NCI-H524 (cell line): ENCODE data around the gene ITGA11.

Experiments
- DNase-seq, 2 experiments: peaks; one replicate each; lab custom pipeline; 2025; lab: John Stamatoyannopoulos, UW

ITGA11 gene, protein sequence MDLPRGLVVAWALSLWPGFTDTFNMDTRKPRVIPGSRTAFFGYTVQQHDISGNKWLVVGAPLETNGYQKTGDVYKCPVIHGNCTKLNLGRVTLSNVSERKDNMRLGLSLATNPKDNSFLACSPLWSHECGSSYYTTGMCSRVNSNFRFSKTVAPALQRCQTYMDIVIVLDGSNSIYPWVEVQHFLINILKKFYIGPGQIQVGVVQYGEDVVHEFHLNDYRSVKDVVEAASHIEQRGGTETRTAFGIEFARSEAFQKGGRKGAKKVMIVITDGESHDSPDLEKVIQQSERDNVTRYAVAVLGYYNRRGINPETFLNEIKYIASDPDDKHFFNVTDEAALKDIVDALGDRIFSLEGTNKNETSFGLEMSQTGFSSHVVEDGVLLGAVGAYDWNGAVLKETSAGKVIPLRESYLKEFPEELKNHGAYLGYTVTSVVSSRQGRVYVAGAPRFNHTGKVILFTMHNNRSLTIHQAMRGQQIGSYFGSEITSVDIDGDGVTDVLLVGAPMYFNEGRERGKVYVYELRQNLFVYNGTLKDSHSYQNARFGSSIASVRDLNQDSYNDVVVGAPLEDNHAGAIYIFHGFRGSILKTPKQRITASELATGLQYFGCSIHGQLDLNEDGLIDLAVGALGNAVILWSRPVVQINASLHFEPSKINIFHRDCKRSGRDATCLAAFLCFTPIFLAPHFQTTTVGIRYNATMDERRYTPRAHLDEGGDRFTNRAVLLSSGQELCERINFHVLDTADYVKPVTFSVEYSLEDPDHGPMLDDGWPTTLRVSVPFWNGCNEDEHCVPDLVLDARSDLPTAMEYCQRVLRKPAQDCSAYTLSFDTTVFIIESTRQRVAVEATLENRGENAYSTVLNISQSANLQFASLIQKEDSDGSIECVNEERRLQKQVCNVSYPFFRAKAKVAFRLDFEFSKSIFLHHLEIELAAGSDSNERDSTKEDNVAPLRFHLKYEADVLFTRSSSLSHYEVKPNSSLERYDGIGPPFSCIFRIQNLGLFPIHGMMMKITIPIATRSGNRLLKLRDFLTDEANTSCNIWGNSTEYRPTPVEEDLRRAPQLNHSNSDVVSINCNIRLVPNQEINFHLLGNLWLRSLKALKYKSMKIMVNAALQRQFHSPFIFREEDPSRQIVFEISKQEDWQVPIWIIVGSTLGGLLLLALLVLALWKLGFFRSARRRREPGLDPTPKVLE

DNA sequence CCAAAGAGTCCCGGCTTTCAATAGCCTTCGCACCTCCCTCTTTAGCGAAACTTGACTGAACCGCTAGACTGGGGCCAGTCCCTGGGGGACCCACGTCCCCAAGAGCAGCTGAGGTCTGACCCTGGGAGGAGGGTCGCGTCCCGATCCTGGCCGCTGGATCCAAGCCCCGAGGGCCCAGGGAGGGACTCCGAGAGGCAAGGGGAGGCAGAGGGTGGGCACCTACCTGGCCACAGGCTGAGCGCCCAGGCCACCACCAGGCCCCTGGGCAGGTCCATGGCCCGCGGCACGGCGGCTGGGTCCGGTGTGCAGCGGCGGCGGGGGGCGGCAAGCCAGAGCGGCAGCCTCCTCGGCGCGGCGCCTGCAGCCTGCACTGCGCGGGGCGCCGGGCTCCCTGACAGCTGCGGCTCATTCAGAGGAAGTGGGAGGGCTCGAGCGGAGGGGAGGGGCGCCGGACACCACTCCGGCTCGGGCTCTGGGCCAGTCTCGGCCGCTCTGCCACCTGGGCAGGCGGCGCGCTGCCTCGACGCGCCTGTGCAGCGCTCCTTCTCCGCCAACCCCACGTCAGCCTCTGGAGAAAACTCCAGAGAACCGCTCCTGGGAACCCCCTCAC is at the start of gene ITGA11:
Gene ITGA11, minus strand, starts transcription at position 372 of the 610 bp plus-strand sequence. Its CDS starts 97 bp downstream, at position 275.
- peak; percentile 58 to 75 for DNase-seq

DNA sequence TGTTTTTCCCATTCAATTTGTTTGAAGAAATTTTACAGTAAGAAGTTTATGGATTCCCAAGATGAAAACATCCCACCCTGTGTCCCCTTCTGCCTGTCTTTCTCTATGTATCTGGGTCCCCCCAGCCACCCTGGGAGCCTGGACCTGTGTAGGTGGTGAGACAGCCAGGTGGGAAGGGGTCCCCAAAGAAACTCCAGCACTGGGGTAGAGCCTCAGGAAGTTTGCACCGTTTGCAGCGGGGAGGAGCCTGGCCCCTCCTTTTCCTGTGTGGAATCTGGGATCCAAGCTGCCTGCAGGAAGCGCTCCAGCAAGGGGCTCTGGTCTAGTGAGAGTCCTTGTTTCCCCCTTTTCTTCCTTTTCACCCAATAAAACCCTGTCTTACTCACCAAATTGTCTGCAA is 49.4 kb upstream of the ITGA11 start:
- no peak for DNase-seq

DNA sequence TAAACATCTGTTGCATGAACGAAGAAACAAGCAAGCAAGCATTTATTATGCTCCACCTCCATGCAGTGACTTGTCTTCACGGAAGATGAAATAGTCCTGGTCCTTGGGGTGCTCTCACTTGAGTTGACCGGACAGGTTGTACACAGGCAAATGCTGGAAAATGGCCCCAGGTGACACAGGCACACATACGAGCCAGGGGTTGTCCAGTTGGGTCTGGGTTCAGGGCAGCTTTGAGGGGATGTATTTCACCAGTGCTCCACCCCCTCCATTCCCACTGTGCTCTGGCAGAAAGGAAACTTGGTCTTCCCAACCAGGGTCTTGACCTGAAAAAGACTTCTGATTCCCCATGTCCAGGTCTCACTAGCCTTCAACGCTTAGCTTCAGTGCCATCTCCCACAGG is 48.3 kb upstream of the ITGA11 start:
- DNase-seq = no peak

DNA sequence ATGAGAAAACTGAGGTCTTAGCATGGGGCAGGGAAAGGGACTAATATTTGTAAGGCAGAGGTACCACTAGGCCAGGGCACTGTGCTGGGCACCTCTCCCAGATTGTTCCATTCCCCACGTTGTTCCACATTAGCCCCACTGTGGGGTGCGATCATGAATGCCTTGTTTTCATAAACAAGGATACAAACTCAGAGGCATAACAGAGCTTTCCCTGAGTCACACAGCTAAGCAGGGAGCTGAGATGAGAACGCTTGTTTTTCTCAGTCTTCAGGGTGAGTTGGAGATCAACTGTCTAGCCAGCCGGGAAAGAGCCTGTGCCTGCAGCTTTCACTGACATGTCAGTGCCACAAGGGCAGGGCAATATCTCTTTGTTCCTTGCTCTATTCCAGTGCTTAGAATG is 47.9 kb upstream of the ITGA11 start:
- DNase-seq = no peak

DNA sequence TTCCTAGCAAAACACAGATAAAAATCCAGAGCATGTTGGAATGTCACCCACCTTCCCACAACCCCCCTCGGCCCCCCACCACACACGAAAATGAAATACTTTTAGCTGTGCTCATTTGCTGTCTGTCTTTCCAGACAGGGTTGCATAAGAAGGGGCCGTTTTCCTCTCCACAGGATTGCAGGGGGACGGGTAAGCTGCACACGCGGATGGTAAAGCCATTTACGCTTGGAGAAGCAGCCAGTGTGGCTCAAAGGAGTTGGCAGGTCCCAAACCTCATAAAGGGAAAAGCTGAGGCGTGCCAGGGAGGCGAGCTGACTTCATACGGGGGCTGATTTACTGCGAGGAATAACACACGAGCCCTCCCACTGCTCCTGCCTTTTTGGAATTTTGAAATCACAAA is 47.4 kb upstream of the ITGA11 start:
- no peak for DNase-seq

DNA sequence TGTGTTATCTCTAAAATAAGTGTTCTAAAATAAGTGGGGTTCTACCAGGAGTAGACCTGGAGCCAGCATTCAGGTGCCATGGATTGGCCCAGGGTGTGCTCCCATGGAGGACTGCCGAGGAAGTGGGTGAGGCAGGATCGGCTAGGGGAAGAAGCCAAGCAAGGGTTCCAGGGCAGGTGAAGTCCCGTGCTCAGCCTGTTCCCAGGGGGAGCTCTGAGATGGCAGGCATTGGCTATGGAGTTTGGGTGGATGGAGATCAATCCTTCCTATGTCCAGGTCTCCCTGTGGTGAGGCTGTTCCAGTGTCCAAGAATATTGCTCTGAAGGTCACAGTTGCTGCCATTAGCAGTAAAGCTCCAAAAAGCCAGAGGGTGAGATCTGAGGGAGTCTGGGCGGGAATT is 46.9 kb upstream of the ITGA11 start:
- DNase-seq = no peak

DNA sequence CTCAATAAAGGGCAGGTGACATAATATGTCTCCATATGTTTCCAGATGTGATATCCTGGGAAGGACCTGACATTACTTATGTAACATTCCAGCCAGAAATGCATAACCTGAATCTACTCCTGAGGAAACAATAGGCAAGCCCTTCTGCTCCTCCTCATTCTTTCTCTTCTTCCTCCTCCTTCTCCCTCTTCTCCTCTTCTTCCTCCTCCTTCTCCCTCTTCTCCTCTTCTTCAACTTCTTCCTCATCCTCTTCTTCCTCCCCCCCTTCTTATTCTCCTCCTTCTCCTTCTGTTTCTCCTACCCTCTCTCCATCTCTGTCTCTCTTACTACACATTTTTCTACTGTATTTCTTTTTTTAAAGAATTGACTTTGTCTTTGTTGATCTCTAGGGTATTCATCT is 43.5 kb upstream of the ITGA11 start:
- DNase-seq = no peak

DNA sequence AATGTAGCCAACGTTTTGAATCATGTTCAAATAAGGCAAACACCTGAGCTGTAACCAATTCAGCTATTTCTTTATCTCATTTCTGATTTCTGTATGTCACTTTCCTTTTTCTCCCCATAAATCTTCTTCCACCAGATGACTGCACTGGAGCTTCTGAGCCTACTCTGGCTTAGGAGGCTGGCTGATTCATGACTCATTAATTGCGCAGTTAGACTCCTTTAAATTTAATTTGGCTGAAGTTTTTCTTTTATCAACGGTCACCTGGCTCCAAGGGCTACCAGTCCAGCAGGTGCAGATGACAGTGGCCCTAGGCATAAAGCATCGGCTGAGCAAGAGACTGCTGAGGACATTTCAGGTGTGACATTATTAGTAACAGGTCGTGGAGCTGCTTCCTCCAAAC is 39.6 kb upstream of the ITGA11 start:
- no peak for DNase-seq

DNA sequence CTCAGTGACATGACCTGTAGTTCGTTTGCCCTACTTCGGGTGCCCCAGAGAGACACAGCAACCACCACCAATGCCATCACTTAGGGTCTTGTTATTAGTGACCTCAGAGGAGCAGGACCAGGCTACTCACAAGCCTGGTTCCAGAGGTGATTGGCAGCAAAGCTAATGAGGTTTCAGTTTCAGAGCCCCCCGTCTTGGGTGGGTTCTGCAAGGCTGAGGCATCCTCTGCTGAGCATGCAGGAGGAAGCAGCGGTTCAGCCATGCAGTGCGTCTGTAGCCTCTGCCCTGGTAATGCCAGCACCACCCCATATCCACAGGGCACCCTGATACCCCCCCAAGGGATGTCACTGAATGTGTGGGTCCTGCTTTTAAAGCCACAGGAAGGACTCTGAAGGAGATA is 39.0 kb upstream of the ITGA11 start:
- no peak for DNase-seq

DNA sequence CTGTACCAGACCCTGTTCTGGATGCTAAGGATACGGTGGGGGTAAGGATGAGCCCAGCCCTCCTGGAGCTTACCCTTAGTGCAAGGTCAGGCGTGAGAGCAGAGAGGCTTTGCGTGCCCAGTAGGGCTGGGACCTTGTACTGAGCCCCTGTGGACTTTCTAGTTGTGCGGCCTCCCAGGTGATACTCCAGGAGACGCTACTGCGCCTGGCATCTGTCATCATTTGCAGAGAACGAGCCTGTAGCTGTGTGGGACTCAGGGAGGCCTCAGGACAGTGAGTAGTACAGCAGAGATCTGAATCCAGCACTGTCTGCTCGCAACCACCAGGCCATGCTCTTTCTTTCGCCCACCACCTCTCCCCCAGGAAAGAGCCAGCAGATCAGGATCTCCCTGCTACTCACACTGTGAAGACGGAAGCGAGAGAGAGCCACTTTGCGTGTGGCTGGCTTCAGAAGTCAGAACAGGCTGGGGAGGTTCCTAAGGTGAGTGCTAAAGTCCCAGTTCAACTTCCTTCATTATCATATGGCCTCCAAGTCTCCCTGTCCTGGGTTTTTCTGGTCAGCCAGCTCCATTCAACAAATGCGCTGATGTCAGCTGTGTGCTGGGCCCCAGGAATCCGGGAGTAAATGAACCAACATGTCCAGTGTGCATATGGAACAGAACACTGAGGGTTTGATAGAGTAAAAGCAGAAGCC is 38.2 kb upstream of the ITGA11 start:
- no peak for DNase-seq

DNA sequence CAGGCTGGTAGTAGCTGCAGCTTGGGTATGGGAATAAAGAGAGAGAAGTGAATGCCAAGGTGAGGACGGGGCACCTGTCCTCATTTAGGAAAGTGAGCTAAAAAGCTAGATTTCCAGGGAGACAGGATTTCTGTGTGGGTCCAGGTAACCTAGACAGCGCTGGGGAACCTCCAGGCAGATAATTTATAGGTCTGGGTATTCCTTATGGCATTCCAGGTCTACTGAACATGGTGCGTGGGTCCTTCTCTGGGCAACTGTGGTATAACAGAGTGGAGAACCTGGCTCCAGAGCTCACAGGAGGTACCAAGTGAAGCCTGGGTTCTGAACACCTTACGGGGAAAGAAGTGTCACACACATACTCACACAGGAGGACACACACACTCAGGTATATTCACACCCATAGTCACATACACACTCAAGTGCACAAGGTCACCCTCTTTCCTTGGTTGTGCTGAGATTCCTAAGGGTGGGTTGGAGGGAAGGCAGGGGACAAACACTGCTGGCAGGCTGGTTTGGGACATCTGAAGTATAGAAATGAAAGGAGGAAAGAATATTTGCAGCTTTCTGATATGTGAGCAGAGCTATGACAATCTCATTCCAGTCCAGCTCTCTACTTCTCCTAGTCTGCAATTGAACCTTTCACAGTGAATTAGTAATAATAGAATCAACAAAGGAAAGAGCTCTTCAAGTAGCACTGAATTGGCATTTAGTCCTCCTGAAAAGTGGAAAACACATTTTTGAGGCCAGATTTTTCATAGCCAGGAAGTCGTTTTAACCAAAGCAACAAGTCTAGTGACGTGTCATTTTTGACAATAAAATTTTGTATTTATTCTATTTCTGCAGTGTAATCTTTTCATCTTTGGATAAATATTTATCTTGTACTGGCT is 37.4 kb upstream of the ITGA11 start:
- DNase-seq = no peak

DNA sequence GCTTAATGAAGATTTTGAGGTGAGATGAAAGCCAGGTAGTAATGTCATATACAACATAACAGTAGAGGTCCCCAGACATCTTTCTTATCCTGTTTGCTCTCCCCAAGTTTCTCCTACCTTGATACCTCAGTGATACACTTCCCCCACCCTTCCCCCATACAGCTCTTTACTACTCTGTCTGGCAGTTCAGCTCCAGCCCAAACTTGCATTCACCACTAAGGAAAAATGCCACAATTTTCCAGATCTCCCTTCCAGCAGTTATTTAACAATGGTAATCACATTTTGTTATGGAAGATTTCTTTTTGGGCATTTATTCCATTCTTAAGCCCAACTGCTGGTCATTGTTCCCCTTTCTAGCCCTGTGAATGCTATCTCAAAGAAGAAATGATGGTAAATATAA is 34.9 kb upstream of the ITGA11 start:
- no peak for DNase-seq

DNA sequence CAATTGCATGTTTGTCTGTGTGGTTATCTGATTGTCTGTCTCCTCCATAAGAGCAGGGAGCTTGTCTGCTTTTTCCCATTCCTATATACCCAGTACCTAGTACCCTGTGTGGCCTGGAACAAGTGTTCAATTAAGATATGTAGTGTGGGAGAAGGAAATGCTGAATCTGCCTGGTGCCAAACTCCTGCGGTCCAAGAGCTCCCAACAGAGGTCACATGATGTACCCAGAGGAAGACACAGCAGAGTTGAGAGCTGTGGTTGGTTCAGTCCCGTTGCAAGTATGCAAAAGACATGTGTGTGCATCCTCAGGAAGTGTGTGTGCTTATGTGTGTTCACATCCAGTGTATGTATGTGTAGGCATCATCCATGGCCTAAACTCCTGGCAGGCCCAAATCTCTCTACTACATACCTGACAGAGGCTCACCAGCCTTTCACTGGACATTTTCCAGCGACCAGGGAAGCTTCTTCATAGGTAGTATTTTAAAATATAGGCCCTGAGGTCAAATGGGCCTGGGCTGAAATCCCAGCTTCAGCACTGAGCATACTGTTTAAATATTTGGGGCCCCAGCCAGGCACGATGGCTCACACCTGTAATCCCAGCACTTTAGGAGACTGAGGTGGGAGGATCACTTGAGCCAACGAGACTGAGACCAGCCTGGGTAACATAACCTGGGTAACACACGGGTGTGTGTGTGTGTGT is 34.0 kb upstream of the ITGA11 start:
- no peak for DNase-seq

DNA sequence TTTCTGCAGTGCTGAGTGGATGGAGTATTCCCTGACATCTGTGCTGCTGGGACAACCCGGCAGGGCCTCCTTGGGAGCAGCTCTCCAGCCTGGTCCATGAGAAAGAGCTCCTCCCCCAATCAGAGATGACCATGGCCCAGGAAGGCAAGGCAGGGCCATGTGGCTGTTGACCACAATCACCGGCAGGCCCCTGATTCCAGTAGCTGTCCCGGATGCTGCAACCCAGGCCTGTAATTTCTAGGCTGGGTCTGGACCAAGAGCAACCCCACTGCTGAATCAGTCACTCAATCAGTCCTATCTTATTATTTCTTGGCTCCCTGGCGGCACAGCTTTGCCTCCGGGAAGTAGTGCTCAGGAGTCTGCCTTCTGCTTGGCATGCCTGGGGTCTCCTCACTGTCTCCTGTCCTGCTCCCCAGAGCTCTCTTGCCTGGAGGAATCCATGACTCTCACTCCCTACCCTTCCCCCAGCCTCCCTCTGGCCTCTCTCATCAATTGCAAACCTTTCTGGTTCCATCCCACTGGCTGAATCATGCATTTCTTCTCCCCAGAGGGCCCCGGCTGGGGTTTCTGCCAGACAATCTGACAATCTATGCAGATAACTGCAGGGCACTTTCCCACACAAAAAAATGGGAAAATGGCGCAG is 32.6 kb upstream of the ITGA11 start:
- DNase-seq = no peak

DNA sequence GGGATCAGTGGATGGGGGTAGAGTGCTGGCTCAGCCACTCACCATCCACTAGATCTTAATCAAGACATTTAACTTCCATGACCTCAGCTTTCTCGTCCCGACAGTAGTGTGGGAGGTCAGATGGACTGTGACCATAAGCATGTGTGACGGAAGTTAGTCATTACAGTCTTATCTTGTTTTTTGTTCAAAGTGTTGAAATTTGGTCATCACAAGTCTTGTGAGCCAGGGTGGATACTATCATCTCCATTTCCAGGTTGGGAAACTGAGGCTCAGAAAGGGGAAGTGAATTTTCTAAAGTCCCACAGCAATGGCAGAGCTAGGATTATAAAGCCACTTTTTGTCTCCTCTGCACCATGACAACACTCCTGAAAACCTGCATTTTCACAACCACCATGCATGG is 32.0 kb upstream of the ITGA11 start:
- DNase-seq = no peak

DNA sequence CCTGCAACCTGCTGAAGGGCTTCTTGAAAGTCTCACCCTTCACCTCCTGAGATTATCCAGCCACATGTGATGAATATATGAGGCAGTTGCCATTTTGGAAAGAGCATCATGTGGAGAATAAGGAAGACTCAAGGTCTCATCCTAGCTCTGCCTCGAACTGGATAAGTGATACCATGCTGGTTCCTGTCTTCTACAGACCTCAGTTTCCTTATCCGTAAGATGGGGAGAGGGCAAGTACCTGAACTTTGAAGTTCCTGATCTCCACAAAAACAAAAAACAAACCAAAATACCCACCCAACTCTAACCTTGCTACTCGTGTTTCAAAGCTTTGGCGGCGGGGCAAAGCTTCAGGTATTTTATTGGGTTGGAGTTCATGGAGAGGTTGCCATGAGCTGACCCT is 31.5 kb upstream of the ITGA11 start:
- no peak for DNase-seq

DNA sequence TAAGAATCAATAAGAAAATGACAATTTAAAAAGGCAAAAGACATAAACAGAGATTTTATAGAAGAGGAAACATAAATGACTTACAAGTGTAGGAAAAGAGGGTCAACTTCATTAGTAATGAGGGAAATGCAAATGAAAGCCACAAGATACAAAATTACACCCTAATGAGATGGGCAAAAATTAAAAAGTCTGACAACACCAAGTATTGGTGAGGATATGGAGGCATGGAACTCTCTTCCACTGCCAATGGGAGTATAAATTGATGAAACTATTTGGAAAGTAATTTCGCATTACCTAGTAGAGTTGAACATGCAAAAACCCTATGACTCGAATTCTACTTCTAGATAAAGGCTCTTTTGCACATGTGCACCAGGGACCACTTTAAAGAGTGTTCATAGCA is 28.2 kb upstream of the ITGA11 start:
- no peak for DNase-seq

DNA sequence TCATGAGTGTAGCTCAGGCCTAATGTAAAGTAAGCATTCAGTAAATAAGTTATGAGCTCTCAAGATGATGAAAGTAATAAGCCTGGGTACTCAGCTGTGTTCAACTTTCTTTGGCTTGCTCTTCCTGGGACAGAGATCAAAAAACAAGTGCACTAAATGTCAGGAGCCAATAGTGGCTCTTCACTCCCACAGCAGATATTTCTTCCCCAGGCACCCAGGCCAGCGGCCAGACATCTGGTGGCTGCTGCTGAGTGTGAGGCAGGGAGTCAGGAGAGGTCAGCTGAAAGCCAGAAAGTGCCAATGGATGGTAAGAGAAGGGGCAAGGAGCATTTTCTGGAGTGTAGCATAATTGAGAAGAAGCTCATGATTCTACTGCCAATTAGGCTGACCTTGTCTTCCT is 18.2 kb upstream of the ITGA11 start:
- no peak for DNase-seq

DNA sequence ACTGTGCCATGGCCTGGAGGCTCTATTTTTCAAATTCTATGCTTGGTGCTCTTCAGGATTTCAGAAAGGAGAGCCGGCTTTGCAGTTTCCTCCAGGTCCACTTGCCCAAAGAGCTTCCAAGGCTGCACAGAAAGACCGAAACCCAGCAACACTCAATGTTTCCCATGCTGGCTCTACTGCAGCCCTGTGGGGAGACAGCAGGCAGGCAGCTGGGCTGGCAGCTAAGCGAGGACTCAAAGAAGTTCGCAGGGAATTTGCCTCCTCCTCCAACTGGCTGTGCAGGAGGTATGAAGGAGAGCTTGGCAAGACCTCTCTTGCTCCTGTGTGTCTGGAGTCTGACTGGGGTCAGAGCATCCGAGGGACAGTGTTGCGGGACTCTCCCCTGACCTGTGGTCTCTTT is 17.4 kb upstream of the ITGA11 start:
- DNase-seq = no peak
